CD4-positive, alpha-beta T cell (primary cell): ENCODE data around the gene STK24. TPM values are rescaled to one million over a fixed set of nuclear protein-coding genes. Genes with fewer than 3 reads are reported as not detected.
A peak's percentile ranks its signal among the peaks of the same experiment; 100 is the strongest.

Experiments
- ATAC-seq: fragments of 200-7000 bp; cut with Tn5 transposase; one replicate; pipeline ENCODE4 v1.10.0; 2022; ENCODE audit warnings: mild to moderate bottlenecking; ENCODE audit not compliant: poor library complexity
- CTCF ChIA-PET: fragments of 350-600 bp; sonication (Branson Sonifier 250); formaldehyde crosslinking; loops from one replicate; lab custom pipeline; 2021; ENCODE audit warnings: antibody characterized with exemption, inconsistent platforms; lab: Charles Lee
- POLR2A ChIA-PET: fragments of 350-600 bp; sonication (Branson Sonifier 250); formaldehyde crosslinking; loops from one replicate; lab custom pipeline; 2021; ENCODE audit warnings: antibody characterized with exemption, inconsistent platforms; lab: Charles Lee
- DNase-seq, 14 experiments: peaks; one replicate each; pipeline ENCODE4 v3.0.0-alpha.2; 2013 to 2020; ENCODE audit warnings: mixed read lengths in 2 of 14
- H3K27ac ChIP-seq, 2 donors: one replicate each; pipeline versions ENCODE4 v1.5.1 to v1.7.0; 2013; ENCODE audit warnings: low read length in 2 of 2, low read depth in 1 of 2, mild to moderate bottlenecking in 1 of 2
- H3K27me3 ChIP-seq, 2 experiments: 1 replicate in 1 of 2; 2 replicates in 1 of 2; pipeline versions ENCODE4 v1.6.1 to v1.7.0; 2013; ENCODE audit warnings: low read length in 2 of 2, control low read depth in 1 of 2, mild to moderate bottlenecking in 1 of 2, moderate library complexity in 1 of 2; ENCODE audit not compliant: insufficient read depth in 2 of 2, control insufficient read depth in 1 of 2
- H3K36me3 ChIP-seq: one replicate; pipeline ENCODE4 v1.6.1; 2013; ENCODE audit warnings: low read length, control low read depth; ENCODE audit not compliant: insufficient read depth
- H3K4me1 ChIP-seq: one replicate; pipeline ENCODE4 v1.6.1; 2013; ENCODE audit warnings: low read length, control low read depth; ENCODE audit not compliant: insufficient read depth
- H3K4me3 ChIP-seq: one replicate; pipeline ENCODE4 v1.5.1; 2013; ENCODE audit warnings: mild to moderate bottlenecking, low read length, moderate library complexity
- H3K9me3 ChIP-seq, 2 experiments: 1 replicate in 1 of 2; 2 replicates in 1 of 2; pipeline versions ENCODE4 v1.6.1 to v1.7.0; 2013; ENCODE audit warnings: low read length in 2 of 2, mild to moderate bottlenecking in 2 of 2, control low read depth in 1 of 2, moderate library complexity in 1 of 2; ENCODE audit not compliant: control insufficient read depth in 1 of 2, insufficient read depth in 1 of 2
- H3K27ac Mint-ChIP-seq: one replicate; pipeline ENCODE4 v1.8.0; 2020; ENCODE audit warnings: mixed read lengths
- H3K27me3 Mint-ChIP-seq: one replicate; pipeline ENCODE4 v1.8.0; 2021; ENCODE audit warnings: mixed read lengths
- H3K36me3 Mint-ChIP-seq: one replicate; pipeline ENCODE4 v1.8.0; 2021; ENCODE audit warnings: low read depth, mixed read lengths
- H3K4me1 Mint-ChIP-seq: one replicate; pipeline ENCODE4 v1.8.0; 2021; ENCODE audit warnings: low read depth, mixed read lengths
- H3K4me3 Mint-ChIP-seq: one replicate; pipeline ENCODE4 v1.8.0; 2020; ENCODE audit warnings: mild to moderate bottlenecking, mixed read lengths
- H3K9me3 Mint-ChIP-seq: one replicate; pipeline ENCODE4 v1.8.0; 2020; ENCODE audit warnings: mixed read lengths
- intact Hi-C, 2 experiments: fragments of 100-400 bp; cut with DNase I in 1 of 2; cut with micrococcal nuclease in 1 of 2; formaldehyde crosslinking; loops; one replicate each; pipeline versions ENCODE4 v1.15.1 to v1.9.0; 2023 to 2025; cut with DNase I, micrococcal nuclease
- total RNA-seq, 174 experiments: library from RNA in 2 of 174; stranded (reverse) in 2 of 174; gene quantifications; one replicate each; pipeline ENCODE4 v1.2.3 and lab custom pipeline; 2021 to 2026
- TF ChIP-seq, protein P1 (sequence below): fragments of 200-600 bp; IDR thresholded peaks from one replicate; pipeline ENCODE4 v1.8.0; 2022; ENCODE audit warnings: antibody characterized with exemption, mild to moderate bottlenecking

Gene STK24
- total RNA-seq, 2 experiments from 2014 or later = 82.3 to 85.2 TPM

DNA sequence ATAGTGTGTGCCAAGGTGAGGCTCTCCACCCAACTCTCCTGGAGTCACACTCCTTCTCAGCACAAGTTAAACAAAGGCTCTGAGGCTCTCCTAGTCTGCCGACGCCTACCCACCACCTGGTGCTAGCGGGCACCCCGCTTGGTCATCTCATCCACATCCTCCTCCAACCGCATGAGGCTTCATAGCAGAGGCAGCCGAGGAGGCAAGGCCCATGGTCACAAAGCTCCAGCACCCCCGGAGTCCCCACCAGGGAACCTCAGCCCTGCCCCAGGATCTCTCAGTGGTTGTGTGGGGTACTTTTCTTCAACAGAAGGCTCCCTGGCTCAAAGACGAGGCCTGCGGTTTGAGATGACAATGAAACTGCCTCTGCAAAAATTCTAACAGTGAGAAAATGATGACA lies 43.0 kb downstream of the STK24 start:
- no peak for ATAC-seq
- H3K9me3 Mint-ChIP-seq = no peaks in the 10 kb centered on the region
- H3K36me3 Mint-ChIP-seq = peaks cover 31% of the 10 kb centered on the region
- intact Hi-C loops = no loop called here
- Histone ChIP-seq H3K27me3 (no peaks in the 10 kb centered on the region), H3K36me3 (peaks cover 25% of the 10 kb centered on the region), H3K4me3 (no peak overlapping the region), H3K27ac (no peak overlapping the region), H3K9me3 (no peaks in the 10 kb centered on the region), H3K4me1 (peaks cover 91% of the 10 kb centered on the region)
- no peak overlapping the region for H3K4me3 Mint-ChIP-seq
- TF ChIP-seq, protein P1, sequence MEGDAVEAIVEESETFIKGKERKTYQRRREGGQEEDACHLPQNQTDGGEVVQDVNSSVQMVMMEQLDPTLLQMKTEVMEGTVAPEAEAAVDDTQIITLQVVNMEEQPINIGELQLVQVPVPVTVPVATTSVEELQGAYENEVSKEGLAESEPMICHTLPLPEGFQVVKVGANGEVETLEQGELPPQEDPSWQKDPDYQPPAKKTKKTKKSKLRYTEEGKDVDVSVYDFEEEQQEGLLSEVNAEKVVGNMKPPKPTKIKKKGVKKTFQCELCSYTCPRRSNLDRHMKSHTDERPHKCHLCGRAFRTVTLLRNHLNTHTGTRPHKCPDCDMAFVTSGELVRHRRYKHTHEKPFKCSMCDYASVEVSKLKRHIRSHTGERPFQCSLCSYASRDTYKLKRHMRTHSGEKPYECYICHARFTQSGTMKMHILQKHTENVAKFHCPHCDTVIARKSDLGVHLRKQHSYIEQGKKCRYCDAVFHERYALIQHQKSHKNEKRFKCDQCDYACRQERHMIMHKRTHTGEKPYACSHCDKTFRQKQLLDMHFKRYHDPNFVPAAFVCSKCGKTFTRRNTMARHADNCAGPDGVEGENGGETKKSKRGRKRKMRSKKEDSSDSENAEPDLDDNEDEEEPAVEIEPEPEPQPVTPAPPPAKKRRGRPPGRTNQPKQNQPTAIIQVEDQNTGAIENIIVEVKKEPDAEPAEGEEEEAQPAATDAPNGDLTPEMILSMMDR = no peak
- H3K4me1 Mint-ChIP-seq = peaks cover 95% of the 10 kb centered on the region
- no peaks in the 10 kb centered on the region for H3K27me3 Mint-ChIP-seq
- no peak for DNase-seq
- peak overlapping the region; percentile 77 for H3K27ac Mint-ChIP-seq
- POLR2A ChIA-PET = no interaction called here
- CTCF ChIA-PET = no interaction called here

DNA sequence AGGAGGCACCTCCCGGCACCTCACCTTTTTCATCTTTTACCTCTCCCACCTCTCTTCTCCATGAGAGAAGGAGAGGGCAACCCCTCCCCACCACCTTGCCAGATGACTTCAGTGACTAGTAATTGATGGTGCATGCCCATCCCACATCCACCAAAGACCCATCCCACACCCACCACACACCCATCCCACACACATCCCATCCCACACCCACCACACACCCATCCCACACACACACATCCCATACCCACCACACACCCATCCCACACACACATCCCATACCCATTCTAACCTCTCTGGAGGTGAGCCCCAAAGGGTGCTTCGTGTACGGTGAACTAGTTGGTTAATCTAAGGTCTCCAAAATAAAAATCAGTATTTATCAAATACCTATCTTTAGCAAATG lies 44.7 kb downstream of the STK24 start:
- Histone ChIP-seq H3K27ac (no peak overlapping the region), H3K4me1 (peaks cover 90% of the 10 kb centered on the region), H3K9me3 (no peaks in the 10 kb centered on the region), H3K27me3 (no peaks in the 10 kb centered on the region), H3K36me3 (peaks cover 10% of the 10 kb centered on the region), H3K4me3 (no peak overlapping the region)
- DNase-seq (no peak), ATAC-seq (no peak)
- ChIA-PET POLR2A (no interaction called here), CTCF (interaction anchor here (1.5 kb wide), 1 partner anchor 121 kb away, joined by 4 read pairs; no protein-coding TSS in a partner anchor)
- Mint-ChIP-seq H3K4me3 (no peak overlapping the region), H3K4me1 (peaks cover 93% of the 10 kb centered on the region), H3K27me3 (no peaks in the 10 kb centered on the region), H3K27ac (peak overlapping the region; percentile 48), H3K36me3 (peaks cover 24% of the 10 kb centered on the region), H3K9me3 (no peaks in the 10 kb centered on the region)
- TF ChIP-seq, protein P1 = no peak
- intact Hi-C loops = no loop called here

DNA sequence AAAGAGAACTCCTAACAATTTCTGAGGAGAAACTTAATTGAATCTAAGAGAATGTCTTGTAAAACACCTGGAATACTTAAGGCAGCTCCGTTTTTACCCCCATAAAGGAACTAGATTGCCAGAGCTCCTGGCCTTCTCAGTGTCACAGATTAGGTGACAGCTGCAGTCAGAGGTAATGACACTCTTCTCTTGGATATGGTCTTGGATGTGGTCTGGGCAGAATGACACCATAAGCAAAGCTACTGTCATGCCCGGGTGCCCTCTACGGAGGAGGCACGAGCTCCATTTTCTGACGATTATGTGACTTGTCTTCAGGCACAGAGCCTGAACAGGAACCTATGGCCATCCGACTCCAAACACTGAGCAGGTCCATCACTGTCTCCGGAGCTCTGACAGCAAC lies 46.7 kb downstream of the STK24 start:
- no peak for ATAC-seq
- DNase-seq = no peak
- peaks cover 6% of the 10 kb centered on the region for H3K36me3 ChIP-seq
- H3K27ac Mint-ChIP-seq = peak overlapping the region; percentile 45
- ChIA-PET CTCF (interaction anchor here (0.5 to 1.4 kb wide), 2 partner anchors 42 to 243 kb away, joined by 3 read pairs; no protein-coding TSS in a partner anchor), POLR2A (interaction anchor here (1.3 kb wide), 1 partner anchor 12 kb away, joined by 4 read pairs; no protein-coding TSS in a partner anchor)
- no peaks in the 10 kb centered on the region for H3K27me3 Mint-ChIP-seq
- no peaks in the 10 kb centered on the region for H3K27me3 ChIP-seq
- H3K27ac ChIP-seq = no peak overlapping the region
- no peak overlapping the region for H3K4me3 Mint-ChIP-seq
- H3K36me3 Mint-ChIP-seq = peaks cover 5% of the 10 kb centered on the region
- intact Hi-C loops = no loop called here
- H3K4me1 ChIP-seq = peaks cover 91% of the 10 kb centered on the region
- no peak overlapping the region for H3K4me3 ChIP-seq
- peaks cover 92% of the 10 kb centered on the region for H3K4me1 Mint-ChIP-seq
- no peaks in the 10 kb centered on the region for H3K9me3 ChIP-seq
- TF ChIP-seq, protein P1 = no peak
- no peaks in the 10 kb centered on the region for H3K9me3 Mint-ChIP-seq
